Heart left ventricle (tissue), 16 donors: Measurements from ENCODE around the gene ACTN2. TPM values are rescaled to one million over a fixed set of nuclear protein-coding genes. Genes with fewer than 3 reads are reported as not detected.

ENCODE experiments used
- ATAC-seq, 4 donors: fragments of 200-7000 bp; cut with Tn5 transposase; one replicate each; pipeline ENCODE4 v1.9.1; 2020 to 2022; ENCODE audit warnings: moderate library complexity in 4 of 4, mild to moderate bottlenecking in 3 of 4, moderate number of reproducible peaks in 1 of 4
- DNase-seq, 5 donors: peaks; one replicate each; pipeline ENCODE4 v3.0.0-alpha.2; 2020
- H3K27ac ChIP-seq, 12 donors: fragments of 200-600 bp; sonication (generic) in 4 of 12; one replicate each; pipeline versions ENCODE4 v1.5.0 to v1.8.0; 2016 to 2022; ENCODE audit warnings: mild to moderate bottlenecking in 2 of 12
- H3K27me3 ChIP-seq, 9 donors: fragments of 200-600 bp; sonication (generic) in 2 of 9; one replicate each; pipeline versions ENCODE4 v1.5.1 to v1.8.0; 2016 to 2022; ENCODE audit warnings: mild to moderate bottlenecking in 3 of 9
- H3K36me3 ChIP-seq, 9 donors: fragments of 200-600 bp; sonication (generic) in 2 of 9; one replicate each; pipeline versions ENCODE4 v1.5.0 to v1.8.0; 2018 to 2022; ENCODE audit warnings: mild to moderate bottlenecking in 2 of 9
- H3K4me1 ChIP-seq, 12 donors: fragments of 200-600 bp; sonication (generic) in 4 of 12; one replicate each; pipeline versions ENCODE4 v1.5.0 to v1.8.0; 2016 to 2022; ENCODE audit warnings: mild to moderate bottlenecking in 3 of 12
- H3K4me3 ChIP-seq, 12 donors: fragments of 200-600 bp; sonication (generic) in 4 of 12; one replicate each; pipeline versions ENCODE4 v1.5.0 to v1.8.0; 2017 to 2022; ENCODE audit warnings: mild to moderate bottlenecking in 9 of 12, moderate library complexity in 4 of 12
- H3K9me3 ChIP-seq, 12 donors: fragments of 200-600 bp; sonication (generic) in 4 of 12; one replicate each; pipeline versions ENCODE4 v1.5.0 to v1.8.0; 2016 to 2022; ENCODE audit warnings: mild to moderate bottlenecking in 1 of 12
- POLR2A ChIP-seq, 2 donors: fragments of 450-650 bp; IDR thresholded peaks; one replicate each; pipeline ENCODE4 v1.6.1; 2017; ENCODE audit warnings: antibody characterized with exemption in 2 of 2, mild to moderate bottlenecking in 2 of 2, moderate library complexity in 2 of 2
- WGBS, 4 donors: extraction: QIAGEN DNeasy Blood & Tissue Kit in 2 of 4; methylation state at CpG; one replicate each; pipeline versions ENCODE4 v1.1.5 to v1.1.7; 2013 to 2018; 5-methylcytosine and 5-hydroxymethylcytosine counted together
- intact Hi-C, 10 donors: fragments of 100-400 bp; cut with DNase I; formaldehyde crosslinking; loops; one replicate each; pipeline versions ENCODE4 v1.11.1 to v1.14.2; 2022
- polyA plus RNA-seq, 2 donors: library from polyadenylated mRNA; stranded (reverse); fragments of 200-250 nt; gene quantifications; one replicate each; pipeline ENCODE4 v1.2.3, GENCODE V29; 2013
- total RNA-seq, 9 donors: library from RNA; depleted of rRNA in 2 of 9; stranded (reverse); fragments of >200 nt in 2 of 9; fragmentation: NEBNext Ultra II Directional in 3 of 9; extraction: Animal tissue kit (Norgen Biotek cat#: 25700) in 3 of 9; gene quantifications; one replicate each; pipeline versions ENCODE4 v1.1.0 to v1.2.4, GENCODE V29; 2016 to 2023
- TF ChIP-seq, protein P1 (sequence below), 12 donors: fragments of 200-600 bp; sonication (generic) in 4 of 12; IDR thresholded peaks; one replicate each; pipeline versions ENCODE4 v1.5.0 to v1.8.0; 2018 to 2022; ENCODE audit warnings: antibody characterized with exemption in 12 of 12, mild to moderate bottlenecking in 5 of 12
- donor health status: ischemic (EF 13 %, LVEDD 7.1; RV severe dilation, severe dysfunction).
- donor health status: healthy with polysubstance abuse.
- donor health status: DM: no; HTN: yes; CAD: no.
- donor health status: DM: no; HTN: no; CAD: no.
- donor health status: ischemic (EF 25% LVEDD 6.9; RV normal size, moderate dysfunction).
- donor health status: ischemic (EF 25% LVEDD 5.7; RV mildly dilated, moderate dysfunction).
- donor health status: healthy.
- donor health status: DM: yes; HTN: yes; CAD: no.
- donor health status: ischemic (EF 35%, LVEDD 5.7; RV mildly dilated, moderate dysfunction).
- donor health status: nonischemic (EF 11% LVEDD 7.7; RV severe dilation, severe dysfunction).
- donor health status: DM: yes; HTN: yes; CAD: no.
- donor health status: PGD.
- donor health status: ischemic (EF 29% LVEDD 5.4; RV normal size, mild dysfunction).
- donor health status: nonischemic (EF 23%, LVEDD 6.1; RV moderate dilation, normal function).

The ACTN2 gene
- total and polyA plus RNA-seq, 11 donors, result 1,024 to 4,007 (median 2,848) TPM

GRCh38 chr1:236670060-236670459 is 16.2 kb upstream of the ACTN2 start:
- H3K36me3 ChIP-seq, result no peaks in the 10 kb centered on the region
- 68 to 80% (median 73%) methylated on average over 7 of the region's 7 CpGs for WGBS, 4 donors
- no peaks in the 10 kb centered on the region for H3K9me3 ChIP-seq
- DNase-seq, result no peak
- no peak for ATAC-seq
- peaks cover 0 to 16% (median 6%) of the 10 kb centered on the region in 12 donors for H3K4me1 ChIP-seq
- TF ChIP-seq, protein P1, sequence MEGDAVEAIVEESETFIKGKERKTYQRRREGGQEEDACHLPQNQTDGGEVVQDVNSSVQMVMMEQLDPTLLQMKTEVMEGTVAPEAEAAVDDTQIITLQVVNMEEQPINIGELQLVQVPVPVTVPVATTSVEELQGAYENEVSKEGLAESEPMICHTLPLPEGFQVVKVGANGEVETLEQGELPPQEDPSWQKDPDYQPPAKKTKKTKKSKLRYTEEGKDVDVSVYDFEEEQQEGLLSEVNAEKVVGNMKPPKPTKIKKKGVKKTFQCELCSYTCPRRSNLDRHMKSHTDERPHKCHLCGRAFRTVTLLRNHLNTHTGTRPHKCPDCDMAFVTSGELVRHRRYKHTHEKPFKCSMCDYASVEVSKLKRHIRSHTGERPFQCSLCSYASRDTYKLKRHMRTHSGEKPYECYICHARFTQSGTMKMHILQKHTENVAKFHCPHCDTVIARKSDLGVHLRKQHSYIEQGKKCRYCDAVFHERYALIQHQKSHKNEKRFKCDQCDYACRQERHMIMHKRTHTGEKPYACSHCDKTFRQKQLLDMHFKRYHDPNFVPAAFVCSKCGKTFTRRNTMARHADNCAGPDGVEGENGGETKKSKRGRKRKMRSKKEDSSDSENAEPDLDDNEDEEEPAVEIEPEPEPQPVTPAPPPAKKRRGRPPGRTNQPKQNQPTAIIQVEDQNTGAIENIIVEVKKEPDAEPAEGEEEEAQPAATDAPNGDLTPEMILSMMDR (IDR thresholded peaks at IDR 0.05), result no peak
- no peak for TF ChIP-seq POLR2A (IDR thresholded peaks at IDR 0.05)
- intact Hi-C loops, result no loop called here
- no peaks in the 10 kb centered on the region for H3K27me3 ChIP-seq
- H3K27ac ChIP-seq, result no peak overlapping the region
- no peak overlapping the region for H3K4me3 ChIP-seq

GRCh38 chr1:236673289-236673919 is 12.9 kb upstream of the ACTN2 start:
- H3K4me3 ChIP-seq, result peak overlapping the region in 5 of 12 donors; percentile 20 to 45 (median 23)
- H3K27ac ChIP-seq, result peak overlapping the region in 4 of 12 donors; percentile 1 to 29 (median 15)
- ATAC-seq, result peak; percentile 32 to 87 (median 66)
- no peaks in the 10 kb centered on the region for H3K9me3 ChIP-seq
- TF ChIP-seq, protein P1 (IDR thresholded peaks at IDR 0.05), result no peak
- TF ChIP-seq POLR2A (IDR thresholded peaks at IDR 0.05), result no peak
- H3K36me3 ChIP-seq, result no peaks in the 10 kb centered on the region
- DNase-seq, result no peak
- peaks cover 0 to 16% (median 6%) of the 10 kb centered on the region in 12 donors for H3K4me1 ChIP-seq
- no peaks in the 10 kb centered on the region for H3K27me3 ChIP-seq
- intact Hi-C loops, result no loop called here
- WGBS, 4 donors, result 26 to 41% (median 36%) methylated on average over 5 of the region's 5 CpGs

DNA sequence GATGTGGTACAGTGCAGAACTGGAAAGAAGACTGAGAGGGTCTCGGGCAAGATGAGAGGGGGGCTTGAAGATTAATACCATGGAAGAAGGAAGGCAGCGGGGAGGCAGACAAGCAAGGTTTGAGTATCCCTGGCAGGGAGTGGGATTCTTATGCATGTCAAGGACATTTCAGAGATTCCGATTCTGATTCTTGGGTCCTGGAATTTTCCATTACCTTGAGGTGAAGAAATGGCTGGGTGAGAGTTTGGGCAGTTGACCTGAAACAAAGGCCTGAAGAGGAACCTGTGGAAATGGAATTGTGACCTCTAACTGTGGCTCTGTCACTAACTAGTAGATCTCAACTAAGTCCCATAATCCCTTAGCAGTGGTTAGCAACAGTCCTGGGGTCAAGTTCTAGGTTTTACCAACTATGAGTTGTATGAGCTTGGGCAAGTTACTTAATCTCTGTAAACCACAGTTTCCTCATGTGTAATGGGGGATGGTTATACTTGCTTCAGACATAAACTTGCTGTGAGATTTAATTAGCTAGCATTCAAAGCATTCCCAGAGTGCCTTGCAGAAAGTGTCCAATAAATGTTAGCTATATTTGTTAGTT is 8.6 kb upstream of the ACTN2 start:
- no peak for DNase-seq
- Histone ChIP-seq H3K27me3 (no peaks in the 10 kb centered on the region), H3K27ac (no peak overlapping the region), H3K9me3 (no peaks in the 10 kb centered on the region), H3K36me3 (no peaks in the 10 kb centered on the region), H3K4me1 (peaks cover 0 to 24% (median 8%) of the 10 kb centered on the region in 12 donors), H3K4me3 (no peak overlapping the region)
- TF ChIP-seq, protein P1 (IDR thresholded peaks at IDR 0.05), result no peak
- TF ChIP-seq POLR2A (IDR thresholded peaks at IDR 0.05), result no peak
- intact Hi-C loops, result no loop called here
- WGBS, 4 donors, result 67 to 94% (median 78%) methylated on average over 3 of the region's 3 CpGs
- no peak for ATAC-seq

GRCh38 chr1:236681219-236681618 is 5.1 kb upstream of the ACTN2 start:
- WGBS, 4 donors, result 25 to 40% (median 35%) methylated on average over 3 of the region's 3 CpGs
- intact Hi-C loops, result no loop called here
- Histone ChIP-seq H3K27me3 (peaks cover 0 to 2% (median 0%) of the 10 kb centered on the region in 9 donors), H3K36me3 (no peaks in the 10 kb centered on the region), H3K4me3 (no peak overlapping the region), H3K9me3 (no peaks in the 10 kb centered on the region), H3K4me1 (peaks cover 0 to 14% (median 2%) of the 10 kb centered on the region in 12 donors), H3K27ac (peak overlapping the region in 4 of 12 donors; percentile 25 to 45 (median 28))
- DNase-seq (no peak), ATAC-seq (peak in 2 of 4 donors; percentile 38 to 51)
- TF ChIP-seq POLR2A (IDR thresholded peaks at IDR 0.05), result no peak
- TF ChIP-seq, protein P1 (IDR thresholded peaks at IDR 0.05), result no peak
